Measurements from ENCODE around the gene ABCB8. TPM values are rescaled to one million over a fixed set of nuclear protein-coding genes. Genes with fewer than 3 reads are reported as not detected.

Gene ABCB8
- total RNA-seq, 1 donor from 2014 or later: 28.3 TPM

GRCh38 chr7:151028948-151029501 is 775 bp downstream of the ABCB8 start:
- intact Hi-C loops (cut with micrococcal nuclease): no loop called here
- TF ChIP-seq CTCF (IDR thresholded peaks at IDR 0.05; ENCODE audit: borderline replicate concordance): no peak
- no peak for DNase-seq
- no peaks in the 10 kb centered on the region for H3K27me3 ChIP-seq (ENCODE audit: low read depth)
- peaks cover 6% of the 10 kb centered on the region for H3K36me3 ChIP-seq
- H3K4me3 ChIP-seq: peak overlapping the region; percentile 85
- peak overlapping the region; percentile 93 for H3K27ac ChIP-seq (replicated peaks)
- peaks cover 26% of the 10 kb centered on the region for H3K4me1 ChIP-seq
- no peaks in the 10 kb centered on the region for H3K9me3 ChIP-seq (replicated peaks)

DNA sequence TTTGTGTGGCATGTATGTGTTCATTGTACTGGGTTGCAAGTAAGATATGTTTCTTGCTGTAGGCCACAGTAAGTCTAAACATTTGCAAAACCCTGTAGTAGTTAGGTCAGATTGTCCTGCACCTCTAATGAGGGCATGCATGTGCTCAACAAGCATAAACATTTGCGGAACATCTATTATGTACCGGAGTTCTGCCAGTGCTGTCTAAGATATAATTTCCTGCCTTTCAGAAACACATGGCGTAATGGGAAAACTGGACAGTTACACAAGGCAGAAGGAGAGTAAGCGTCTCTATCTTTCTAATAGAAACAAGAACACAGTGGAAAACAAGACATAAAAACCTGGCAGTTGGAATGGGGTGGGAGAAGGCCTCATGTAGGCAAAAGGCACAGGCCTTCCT is 2.8 kb downstream of the ABCB8 start:
- no peak overlapping the region for H3K4me3 ChIP-seq
- no peaks in the 10 kb centered on the region for H3K27me3 ChIP-seq (ENCODE audit: low read depth)
- no peak for DNase-seq
- peaks cover 41% of the 10 kb centered on the region for H3K4me1 ChIP-seq
- H3K27ac ChIP-seq (replicated peaks): no peak overlapping the region
- no peaks in the 10 kb centered on the region for H3K9me3 ChIP-seq (replicated peaks)
- intact Hi-C loops (cut with micrococcal nuclease): loop anchor here (10.0 kb wide), 1 partner anchor 74 kb away; no protein-coding TSS in a partner anchor
- no peak for TF ChIP-seq CTCF (IDR thresholded peaks at IDR 0.05; ENCODE audit: borderline replicate concordance)
- H3K36me3 ChIP-seq: peaks cover 24% of the 10 kb centered on the region

DNA sequence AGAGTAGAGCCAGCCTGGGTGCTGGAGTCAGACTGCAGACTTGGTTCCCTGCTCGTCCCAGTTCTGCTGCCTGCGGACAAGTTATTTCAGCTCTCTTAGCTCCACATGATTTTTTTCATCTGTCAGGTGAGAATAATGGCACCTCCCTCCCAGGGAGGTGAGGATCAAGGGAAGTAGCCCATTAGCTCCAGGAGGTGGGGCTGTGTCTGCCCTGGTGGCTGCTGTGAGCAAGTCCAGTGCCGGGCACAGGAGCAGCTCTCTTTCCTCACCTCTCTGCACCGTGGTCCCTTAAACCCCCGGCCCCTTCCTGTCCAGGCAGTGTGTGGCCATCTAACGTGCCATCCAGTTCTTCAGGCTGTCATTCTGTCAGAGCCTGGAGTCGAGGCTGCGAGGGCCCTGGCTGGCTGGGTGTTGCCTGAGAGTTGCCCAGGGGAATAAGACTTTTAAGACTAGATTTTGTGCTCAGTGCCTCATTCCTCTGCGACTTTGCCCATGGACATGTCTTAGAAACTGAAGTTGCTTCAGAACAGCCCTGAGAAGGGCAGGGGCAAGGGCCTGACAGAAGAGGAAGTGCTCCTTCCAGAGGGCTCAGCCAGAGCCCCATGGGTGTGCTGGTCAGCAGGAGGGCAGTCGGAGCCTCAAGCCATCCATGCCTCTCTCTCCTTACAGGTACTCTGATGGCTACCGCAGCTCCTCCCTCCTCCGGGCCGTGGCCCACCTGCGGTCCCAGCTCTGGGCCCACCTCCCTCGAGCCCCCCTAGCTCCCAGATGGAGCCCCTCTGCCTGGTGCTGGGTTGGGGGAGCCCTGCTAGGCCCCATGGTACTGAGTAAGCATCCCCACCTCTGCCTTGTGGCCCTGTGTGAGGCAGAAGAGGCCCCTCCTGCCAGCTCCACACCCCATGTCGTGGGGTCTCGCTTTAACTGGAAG is 5.0 kb downstream of the ABCB8 start:
- no peaks in the 10 kb centered on the region for H3K27me3 ChIP-seq (ENCODE audit: low read depth)
- peaks cover 39% of the 10 kb centered on the region for H3K36me3 ChIP-seq
- no peak overlapping the region for H3K27ac ChIP-seq (replicated peaks)
- intact Hi-C loops (cut with micrococcal nuclease): loop anchor here (10.0 kb wide), 1 partner anchor 72 kb away; no protein-coding TSS in a partner anchor
- DNase-seq: no peak
- H3K4me3 ChIP-seq: no peak overlapping the region
- peaks cover 36% of the 10 kb centered on the region for H3K4me1 ChIP-seq
- H3K9me3 ChIP-seq (replicated peaks): no peaks in the 10 kb centered on the region
- TF ChIP-seq CTCF (IDR thresholded peaks at IDR 0.05; ENCODE audit: borderline replicate concordance): no peak

DNA sequence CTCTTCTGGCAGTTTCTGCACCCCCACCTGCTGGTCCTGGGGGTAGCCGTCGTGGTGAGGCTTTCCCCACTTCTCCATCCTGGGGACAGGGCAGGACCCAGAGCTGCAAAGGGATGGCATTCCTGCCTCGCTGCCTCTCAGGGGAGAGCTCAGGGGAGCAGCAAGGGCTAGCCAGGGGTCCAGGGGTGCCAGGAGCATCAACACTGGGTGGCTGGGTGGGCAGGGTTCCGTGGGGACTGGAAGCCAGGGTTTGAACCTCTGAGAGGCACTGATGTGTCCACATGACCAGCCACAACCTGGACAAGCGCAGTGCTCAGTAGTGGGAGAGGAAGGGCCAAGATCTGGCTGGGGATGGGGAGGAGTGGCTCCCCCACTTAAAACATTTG is 5.6 kb downstream of the ABCB8 start:
- no peak overlapping the region for H3K27ac ChIP-seq (replicated peaks)
- no peak overlapping the region for H3K4me3 ChIP-seq
- H3K27me3 ChIP-seq (ENCODE audit: low read depth): no peaks in the 10 kb centered on the region
- H3K36me3 ChIP-seq: peaks cover 39% of the 10 kb centered on the region
- DNase-seq: no peak
- peaks cover 40% of the 10 kb centered on the region for H3K4me1 ChIP-seq
- no peaks in the 10 kb centered on the region for H3K9me3 ChIP-seq (replicated peaks)
- intact Hi-C loops (cut with micrococcal nuclease): loop anchor here (10.0 kb wide), 1 partner anchor 71 kb away; no protein-coding TSS in a partner anchor
- no peak for TF ChIP-seq CTCF (IDR thresholded peaks at IDR 0.05; ENCODE audit: borderline replicate concordance)

DNA sequence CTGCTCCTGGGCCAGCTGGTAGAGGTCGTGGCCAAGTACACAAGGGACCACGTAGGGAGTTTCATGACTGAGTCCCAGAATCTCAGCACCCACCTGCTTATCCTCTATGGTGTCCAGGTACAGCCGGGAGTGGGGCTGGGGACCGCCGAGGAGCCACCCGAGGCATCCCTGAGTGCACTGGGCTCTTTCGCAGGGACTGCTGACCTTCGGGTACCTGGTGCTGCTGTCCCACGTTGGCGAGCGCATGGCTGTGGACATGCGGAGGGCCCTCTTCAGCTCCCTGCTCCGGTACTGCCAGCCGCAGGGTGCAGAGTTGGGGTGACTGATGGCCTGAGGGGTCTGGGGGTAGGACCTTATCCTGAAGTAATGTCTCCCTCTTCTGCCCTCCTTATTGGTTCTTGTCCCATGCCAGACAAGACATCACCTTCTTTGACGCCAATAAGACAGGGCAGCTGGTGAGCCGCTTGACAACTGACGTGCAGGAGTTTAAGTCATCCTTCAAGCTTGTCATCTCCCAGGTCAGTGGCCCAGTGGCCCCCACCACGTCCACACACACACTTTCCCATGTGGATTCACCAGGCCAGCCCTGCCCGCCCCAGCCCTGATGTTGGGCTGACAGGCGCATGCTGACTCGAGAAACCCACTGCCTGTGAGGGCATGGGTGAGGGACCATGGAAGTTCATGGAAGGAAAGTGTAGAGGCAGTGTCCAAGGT is 6.2 kb downstream of the ABCB8 start:
- no peak for DNase-seq
- H3K9me3 ChIP-seq (replicated peaks): no peaks in the 10 kb centered on the region
- peaks cover 39% of the 10 kb centered on the region for H3K36me3 ChIP-seq
- H3K4me1 ChIP-seq: peaks cover 40% of the 10 kb centered on the region
- peak overlapping the region; percentile 71 for H3K27ac ChIP-seq (replicated peaks)
- no peaks in the 10 kb centered on the region for H3K27me3 ChIP-seq (ENCODE audit: low read depth)
- TF ChIP-seq CTCF (IDR thresholded peaks at IDR 0.05; ENCODE audit: borderline replicate concordance): no peak
- no peak overlapping the region for H3K4me3 ChIP-seq
- intact Hi-C loops (cut with micrococcal nuclease): loop anchor here (10.0 kb wide), 1 partner anchor 70 kb away; no protein-coding TSS in a partner anchor

Measured in left ventricle myocardium inferior (tissue), 1 donor.